ENCODE data around the gene INCA1. TPM values are rescaled to one million over a fixed set of nuclear protein-coding genes. Genes with fewer than 3 reads are reported as not detected.

Gene INCA1
- total and polyA plus RNA-seq, 2 of the 13 experiments (the other 11 are each of a cell fraction or from before 2014, with no cell fraction given) = 0.93 to 2.6 TPM

GRCh38 chr17:4971826-4972225, 25.5 kb downstream of the INCA1 start:
- ATAC-seq = no peak
- no TSS peak for BruUV-seq (replicated peaks)
- 94% methylated on average over 6 of the region's 6 CpGs for WGBS (ENCODE audit: low lambda C conversion rate)
- Histone ChIP-seq H3K27ac (ENCODE audit: extremely low read length, insufficient read depth, low read length) (no peak overlapping the region), H3K9me3 (ENCODE audit: low read length) (no peaks in the 10 kb centered on the region), H3K4me1 (ENCODE audit: insufficient read depth, low read length) (peaks cover 28% of the 10 kb centered on the region), H3K4me3 (replicated peaks in 1 of 3; ENCODE audit: insufficient read depth in 1 of 3, low read depth in 2 of 3, low read length in 3 of 3) (no peak overlapping the region), H3K4me2 (ENCODE audit: low read depth, low read length) (no peak overlapping the region), H3K27me3 (ENCODE audit: control insufficient read depth in 1 of 2, insufficient read depth in 2 of 2, low read length in 2 of 2) (no peaks in the 10 kb centered on the region; a peak in 1 of 5 replicates), H3K79me2 (ENCODE audit: insufficient read depth, low read length) (peaks cover 21% of the 10 kb centered on the region), H3K36me3 (replicated peaks in 1 of 2; ENCODE audit: control insufficient read depth in 1 of 2, insufficient read depth in 2 of 2, low read length in 2 of 2) (peaks cover 0 to 10% of the 10 kb centered on the region in 2 experiments; a peak in 4 of 5 replicates), H2AFZ (ENCODE audit: low read length) (no peak overlapping the region), H3K9ac (ENCODE audit: insufficient read depth, low read depth, low read length) (no peak overlapping the region), H4K20me1 (ENCODE audit: insufficient read depth, low read length) (no peaks in the 10 kb centered on the region)
- in situ Hi-C loops (cut with HindIII; ENCODE audit: extremely low pct_ligation_motif_present, low pct_unique_long_range_greater_than_20kb) = no loop called here
- intact Hi-C loops (cut with micrococcal nuclease; ENCODE audit: unreplicated experiment) = no loop called here
- DNase-seq (ENCODE audit: low spot score) = no peak
- CTCF ChIA-PET (ENCODE audit: low intra/inter-chr PET ratio, low total read pairs) = no interaction called here
- POLR2A ChIA-PET = interaction anchor here (0.7 to 10.5 kb wide), 4 partner anchors 16 to 63 kb away, joined by 3 to 273 read pairs (median 90); partner anchors contain the start of genes CAMTA2, ENO3, INCA1 and PFN1
- FAIRE-seq = no peak
- no peak for TF ChIP-seq LBX2 (CRISPR knock-in tag; IDR thresholded peaks at IDR 0.05; ENCODE audit: borderline replicate concordance)
- TF ChIP-seq GPN1 (CRISPR knock-in tag; IDR thresholded peaks at IDR 0.05; ENCODE audit: borderline replicate concordance) = no peak
- TF ChIP-seq ZNF552 (CRISPR knock-in tag; IDR thresholded peaks at IDR 0.05; ENCODE audit: borderline replicate concordance) = no peak
- TF ChIP-seq ARHGAP35 (CRISPR knock-in tag; IDR thresholded peaks at IDR 0.05; ENCODE audit: borderline replicate concordance) = no peak
- TF ChIP-seq HCFC1 (IDR thresholded peaks at IDR 0.05; ENCODE audit: low read depth, low read length) = no peak
- TF ChIP-seq, protein P1, sequence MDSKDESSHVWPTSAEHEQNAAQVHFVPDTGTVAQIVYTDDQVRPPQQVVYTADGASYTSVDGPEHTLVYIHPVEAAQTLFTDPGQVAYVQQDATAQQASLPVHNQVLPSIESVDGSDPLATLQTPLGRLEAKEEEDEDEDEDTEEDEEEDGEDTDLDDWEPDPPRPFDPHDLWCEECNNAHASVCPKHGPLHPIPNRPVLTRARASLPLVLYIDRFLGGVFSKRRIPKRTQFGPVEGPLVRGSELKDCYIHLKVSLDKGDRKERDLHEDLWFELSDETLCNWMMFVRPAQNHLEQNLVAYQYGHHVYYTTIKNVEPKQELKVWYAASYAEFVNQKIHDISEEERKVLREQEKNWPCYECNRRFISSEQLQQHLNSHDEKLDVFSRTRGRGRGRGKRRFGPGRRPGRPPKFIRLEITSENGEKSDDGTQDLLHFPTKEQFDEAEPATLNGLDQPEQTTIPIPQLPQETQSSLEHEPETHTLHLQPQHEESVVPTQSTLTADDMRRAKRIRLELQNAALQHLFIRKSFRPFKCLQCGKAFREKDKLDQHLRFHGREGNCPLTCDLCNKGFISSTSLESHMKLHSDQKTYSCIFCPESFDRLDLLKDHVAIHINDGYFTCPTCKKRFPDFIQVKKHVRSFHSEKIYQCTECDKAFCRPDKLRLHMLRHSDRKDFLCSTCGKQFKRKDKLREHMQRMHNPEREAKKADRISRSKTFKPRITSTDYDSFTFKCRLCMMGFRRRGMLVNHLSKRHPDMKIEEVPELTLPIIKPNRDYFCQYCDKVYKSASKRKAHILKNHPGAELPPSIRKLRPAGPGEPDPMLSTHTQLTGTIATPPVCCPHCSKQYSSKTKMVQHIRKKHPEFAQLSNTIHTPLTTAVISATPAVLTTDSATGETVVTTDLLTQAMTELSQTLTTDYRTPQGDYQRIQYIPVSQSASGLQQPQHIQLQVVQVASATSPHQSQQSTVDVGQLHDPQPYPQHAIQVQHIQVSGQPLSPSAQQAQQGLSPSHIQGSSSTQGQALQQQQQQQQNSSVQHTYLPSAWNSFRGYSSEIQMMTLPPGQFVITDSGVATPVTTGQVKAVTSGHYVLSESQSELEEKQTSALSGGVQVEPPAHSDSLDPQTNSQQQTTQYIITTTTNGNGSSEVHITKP (CRISPR knock-in tag; IDR thresholded peaks at IDR 0.05; ENCODE audit: low read depth) = no peak
- TF ChIP-seq, protein P2, sequence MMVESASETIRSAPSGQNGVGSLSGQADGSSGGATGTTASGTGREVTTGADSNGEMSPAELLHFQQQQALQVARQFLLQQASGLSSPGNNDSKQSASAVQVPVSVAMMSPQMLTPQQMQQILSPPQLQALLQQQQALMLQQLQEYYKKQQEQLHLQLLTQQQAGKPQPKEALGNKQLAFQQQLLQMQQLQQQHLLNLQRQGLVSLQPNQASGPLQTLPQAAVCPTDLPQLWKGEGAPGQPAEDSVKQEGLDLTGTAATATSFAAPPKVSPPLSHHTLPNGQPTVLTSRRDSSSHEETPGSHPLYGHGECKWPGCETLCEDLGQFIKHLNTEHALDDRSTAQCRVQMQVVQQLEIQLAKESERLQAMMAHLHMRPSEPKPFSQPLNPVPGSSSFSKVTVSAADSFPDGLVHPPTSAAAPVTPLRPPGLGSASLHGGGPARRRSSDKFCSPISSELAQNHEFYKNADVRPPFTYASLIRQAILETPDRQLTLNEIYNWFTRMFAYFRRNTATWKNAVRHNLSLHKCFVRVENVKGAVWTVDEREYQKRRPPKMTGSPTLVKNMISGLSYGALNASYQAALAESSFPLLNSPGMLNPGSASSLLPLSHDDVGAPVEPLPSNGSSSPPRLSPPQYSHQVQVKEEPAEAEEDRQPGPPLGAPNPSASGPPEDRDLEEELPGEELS (CRISPR knock-in tag; IDR thresholded peaks at IDR 0.05) = no peak
- no peak for TF ChIP-seq FIP1L1 (IDR thresholded peaks at IDR 0.05; ENCODE audit: borderline replicate concordance, insufficient read depth, low read depth, low read length)
- TF ChIP-seq ZNF75D (CRISPR knock-in tag; IDR thresholded peaks at IDR 0.05; ENCODE audit: borderline replicate concordance) = no peak
- no peak for TF ChIP-seq ZNF546 (CRISPR knock-in tag; conservative IDR thresholded peaks at IDR 0.05)
- no peak for TF ChIP-seq PAXIP1 (CRISPR knock-in tag; conservative IDR thresholded peaks at IDR 0.05)
- TF ChIP-seq ARNT (IDR thresholded peaks at IDR 0.05) = no peak
- no peak for TF ChIP-seq ZNF484 (CRISPR knock-in tag; IDR thresholded peaks at IDR 0.05; ENCODE audit: borderline replicate concordance, low read depth)

Data from HepG2 (cell line).